Pancreas (tissue), 10 donors: ENCODE data around the gene ABCC1. TPM values are rescaled to one million over a fixed set of nuclear protein-coding genes. Genes with fewer than 3 reads are reported as not detected.

Source experiments
- ATAC-seq, 4 donors: fragments of 200-7000 bp; cut with Tn5 transposase; one replicate each; pipeline versions ENCODE4 v1.8.0 to v1.9.1; 2020; ENCODE audit warnings: mild to moderate bottlenecking in 4 of 4, moderate library complexity in 4 of 4
- DNase-seq, 6 donors: peaks; one replicate each; pipeline ENCODE4 v3.0.0-alpha.2; 2020
- FAIRE-seq: peaks from 2 replicates; lab custom pipeline; 2012; peaks lifted over from hg19 to GRCh38; lab: Jason Lieb, UNC
- H3K27ac ChIP-seq, 4 donors: fragments of 200-600 bp; sonication (generic); 1 replicate in 3 of 4; 2 replicates in 1 of 4; pipeline versions ENCODE4 v1.5.0 to v1.8.0; 2020
- H3K27me3 ChIP-seq, 4 donors: fragments of 200-600 bp; one replicate each; pipeline ENCODE4 v1.8.0; 2021
- H3K36me3 ChIP-seq, 3 donors: fragments of 200-600 bp; sonication (generic) in 1 of 3; one replicate each; pipeline versions ENCODE4 v1.5.0 to v1.8.0; 2020 to 2021
- H3K4me1 ChIP-seq, 3 donors: fragments of 200-600 bp; one replicate each; pipeline ENCODE4 v1.8.0; 2021
- H3K4me3 ChIP-seq, 4 donors: fragments of 200-600 bp; sonication (generic) in 2 of 4; one replicate each; pipeline versions ENCODE4 v1.5.0 to v1.8.0; 2020 to 2021
- H3K9me3 ChIP-seq, 4 donors: fragments of 200-600 bp; one replicate each; pipeline ENCODE4 v1.8.0; 2021
- CTCF ChIP-seq, 4 donors: fragments of 200-600 bp; sonication (generic) in 3 of 4; IDR thresholded peaks; one replicate each; pipeline versions ENCODE4 v1.5.0 to v1.8.0; 2021; ENCODE audit warnings: antibody characterized with exemption in 4 of 4
- WGBS, 2 donors: extraction: QIAGEN DNeasy Blood & Tissue Kit; methylation state at CpG; one replicate each; pipeline ENCODE4 v1.1.7; 2013; 5-methylcytosine and 5-hydroxymethylcytosine counted together
- intact Hi-C, 3 donors: fragments of 100-400 bp; cut with DNase I; formaldehyde crosslinking; loops; one replicate each; pipeline versions ENCODE4 v1.11.1 to v1.14.2; 2022
- polyA plus RNA-seq, 2 donors: library from polyadenylated mRNA; stranded (reverse); fragments of 200-250 nt; gene quantifications; one replicate each; pipeline ENCODE4 v1.2.3, GENCODE V29; 2013
- total RNA-seq, 6 donors: library from RNA; stranded (reverse); fragmentation: NEBNext Ultra II Directional in 4 of 6; extraction: Animal tissue kit (Norgen Biotek cat#: 25700) in 4 of 6; gene quantifications; one replicate each; pipeline versions ENCODE4 v1.2.1 to v1.2.4, GENCODE V29; 2021 to 2023
- donor health status: healthy with polysubstance abuse.
- donor health status: DM: no; HTN: no; CAD: no; lungs with moderate emphysema.
- donor health status: DM: no; HTN: no; CAD: no.
- donor health status: control.
- donor health status: control.
- donor health status: Bipolar disorder and iron deficiency.
- donor health status: DM: yes; HTN: yes; CAD: no.
- donor health status: DM: no; HTN: no; CAD: no.
- donor health status: DM: no; HTN: no; CAD: no.
- donor health status: DM: yes; HTN: yes; CAD: no.

The ABCC1 gene
- total and polyA plus RNA-seq, 8 donors, result 8.5 to 16.8 (median 12.0) TPM

DNA sequence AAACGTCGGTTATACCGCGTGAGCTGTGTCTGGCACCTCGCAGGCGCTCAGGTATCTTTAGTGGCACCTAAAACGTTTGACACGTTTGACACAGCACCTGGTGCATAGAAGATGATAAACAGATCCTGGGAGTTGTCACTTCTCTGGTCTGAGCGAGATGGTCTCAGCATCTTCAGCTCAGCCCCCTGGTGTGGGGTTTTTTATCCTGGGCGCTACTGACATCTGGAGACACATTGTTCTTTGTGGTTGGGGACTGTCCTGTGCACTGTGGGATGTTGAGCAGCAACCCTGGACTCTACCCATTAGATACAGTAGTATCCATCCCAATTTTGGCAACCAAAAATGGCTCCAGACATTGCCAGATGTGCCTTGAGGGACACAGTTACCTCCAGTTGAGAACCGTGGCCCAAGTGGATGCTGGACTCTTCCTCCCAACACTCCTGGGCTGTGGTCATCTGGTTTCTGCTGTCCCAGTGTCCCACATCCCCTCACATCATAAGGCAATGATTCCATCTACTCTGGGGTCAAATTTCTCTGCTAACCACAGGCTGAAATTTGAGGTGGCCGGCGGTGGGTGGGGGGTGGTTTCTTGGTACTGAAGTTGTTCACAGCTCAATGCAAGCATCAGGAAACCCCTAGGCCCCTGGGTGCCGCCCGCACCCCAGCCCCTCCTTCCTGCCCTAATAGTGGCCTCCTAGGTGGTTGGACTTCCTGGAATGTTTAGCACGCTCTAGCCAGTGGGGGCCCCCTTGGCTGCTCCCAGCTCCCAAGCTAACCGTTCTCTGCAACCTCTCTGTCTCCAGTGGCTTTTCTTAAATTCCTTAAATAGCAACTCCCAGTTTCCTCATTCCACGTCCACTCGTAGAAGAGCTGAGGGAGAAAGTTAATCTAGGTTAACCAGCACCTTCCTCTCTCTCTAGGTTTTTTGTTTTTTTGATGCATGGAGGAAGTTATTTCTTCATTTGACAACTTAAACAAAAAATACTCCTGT, 124.8 kb downstream of the ABCC1 start:
- H3K27me3 ChIP-seq, result no peaks in the 10 kb centered on the region
- peaks cover 0 to 8% (median 0%) of the 10 kb centered on the region in 3 donors for H3K36me3 ChIP-seq
- DNase-seq (peak in 4 of 6 donors; percentile 65 to 80 (median 70)), ATAC-seq (peak; percentile 52 to 81 (median 62)), FAIRE-seq (no peak)
- H3K4me3 ChIP-seq, result no peak overlapping the region
- WGBS, 2 donors, result 68 to 70% methylated on average over 19 of the region's 19 CpGs
- H3K9me3 ChIP-seq, result no peaks in the 10 kb centered on the region
- peak overlapping the region; percentile 51 to 70 (median 62) for H3K27ac ChIP-seq
- no peak for TF ChIP-seq CTCF (IDR thresholded peaks at IDR 0.05)
- peaks cover 10 to 24% (median 20%) of the 10 kb centered on the region in 3 donors for H3K4me1 ChIP-seq
- intact Hi-C loops, result no loop called here

DNA sequence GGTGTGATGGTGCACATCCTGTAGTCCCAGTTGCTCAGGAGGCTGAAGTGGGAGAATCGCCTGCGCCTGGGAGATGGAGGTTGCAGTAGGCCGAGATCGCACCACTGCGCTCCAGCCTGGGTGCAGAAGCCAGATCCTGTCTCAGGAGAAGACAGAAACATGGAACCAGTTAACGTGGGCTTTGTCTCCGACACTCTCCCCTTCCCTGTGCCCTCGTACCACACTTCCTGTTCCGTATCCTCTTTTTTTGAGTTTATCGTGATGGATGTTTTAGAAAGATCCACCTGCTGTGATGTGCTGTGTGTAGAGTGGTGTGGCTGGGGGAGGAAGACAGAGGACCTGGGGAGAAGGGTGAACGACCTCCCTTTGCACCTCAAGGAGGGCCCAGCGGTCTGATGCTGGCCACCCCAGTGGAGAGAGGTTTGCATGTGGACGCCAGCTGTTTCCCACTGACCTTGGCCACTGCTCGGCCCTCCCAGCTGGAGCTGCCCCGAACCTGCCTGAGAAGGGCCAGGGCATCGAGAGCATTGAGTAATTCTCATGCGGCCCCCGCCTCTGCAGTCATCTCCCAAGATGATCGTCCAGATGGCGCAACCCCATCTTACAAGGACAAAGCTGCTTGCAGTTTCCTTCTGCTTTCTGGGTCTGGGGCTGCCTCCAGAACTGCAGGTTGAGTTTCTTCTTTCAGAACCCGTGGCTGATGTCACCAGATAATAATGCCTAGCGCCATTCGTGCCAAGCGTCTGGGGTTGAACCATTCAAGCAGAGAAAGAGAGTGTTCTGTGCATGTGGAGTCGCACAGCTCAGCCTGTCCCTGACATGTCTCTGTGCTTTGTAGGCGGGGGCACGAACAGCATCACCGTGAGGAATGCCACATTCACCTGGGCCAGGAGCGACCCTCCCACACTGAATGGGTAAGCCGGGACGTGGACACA, 126.3 kb downstream of the ABCC1 start:
- no peak for FAIRE-seq
- Histone ChIP-seq H3K4me1 (peaks cover 10 to 22% (median 14%) of the 10 kb centered on the region in 3 donors), H3K9me3 (no peaks in the 10 kb centered on the region), H3K27me3 (no peaks in the 10 kb centered on the region), H3K36me3 (peaks cover 0 to 8% (median 0%) of the 10 kb centered on the region in 3 donors), H3K4me3 (no peak overlapping the region), H3K27ac (peak overlapping the region; percentile 23 to 67 (median 54))
- 83 to 84% methylated on average over 30 to 31 of the region's 31 CpGs for WGBS, 2 donors
- ATAC-seq, result peak in 2 of 4 donors; percentile 5 to 26
- TF ChIP-seq CTCF (IDR thresholded peaks at IDR 0.05), result no peak
- DNase-seq, result peak in 1 of 6 donors; percentile 60
- intact Hi-C loops, result no loop called here

DNA sequence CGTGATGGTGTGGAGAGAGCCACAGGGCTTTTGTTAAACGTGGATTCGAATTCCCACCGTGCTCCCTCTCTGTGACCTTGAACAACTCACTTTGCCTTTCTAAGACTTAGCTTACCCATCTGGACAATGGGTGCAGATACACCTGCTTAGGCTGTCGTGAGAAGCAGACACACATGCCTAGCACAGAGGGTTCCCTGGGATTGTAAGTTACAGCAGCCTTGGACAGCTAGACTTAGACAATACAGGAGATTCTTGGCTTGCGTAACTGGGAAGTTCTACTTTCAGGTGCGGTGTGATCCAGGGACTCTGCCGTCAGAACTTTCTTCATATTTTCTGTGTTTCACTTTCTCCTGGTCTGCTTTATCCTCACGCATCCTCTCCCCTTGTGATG, 127.0 kb downstream of the ABCC1 start:
- peaks cover 7 to 18% (median 7%) of the 10 kb centered on the region in 3 donors for H3K4me1 ChIP-seq
- no peak overlapping the region for H3K4me3 ChIP-seq
- no peak for TF ChIP-seq CTCF (IDR thresholded peaks at IDR 0.05)
- no peaks in the 10 kb centered on the region for H3K9me3 ChIP-seq
- peaks cover 0 to 8% (median 0%) of the 10 kb centered on the region in 3 donors for H3K36me3 ChIP-seq
- DNase-seq, result no peak
- H3K27me3 ChIP-seq, result no peaks in the 10 kb centered on the region
- intact Hi-C loops, result no loop called here
- no peak for ATAC-seq
- peak overlapping the region in 3 of 4 donors; percentile 14 to 57 (median 23) for H3K27ac ChIP-seq
- WGBS, 2 donors, result 83 to 86% methylated on average over 9 of the region's 9 CpGs
- no peak for FAIRE-seq

DNA sequence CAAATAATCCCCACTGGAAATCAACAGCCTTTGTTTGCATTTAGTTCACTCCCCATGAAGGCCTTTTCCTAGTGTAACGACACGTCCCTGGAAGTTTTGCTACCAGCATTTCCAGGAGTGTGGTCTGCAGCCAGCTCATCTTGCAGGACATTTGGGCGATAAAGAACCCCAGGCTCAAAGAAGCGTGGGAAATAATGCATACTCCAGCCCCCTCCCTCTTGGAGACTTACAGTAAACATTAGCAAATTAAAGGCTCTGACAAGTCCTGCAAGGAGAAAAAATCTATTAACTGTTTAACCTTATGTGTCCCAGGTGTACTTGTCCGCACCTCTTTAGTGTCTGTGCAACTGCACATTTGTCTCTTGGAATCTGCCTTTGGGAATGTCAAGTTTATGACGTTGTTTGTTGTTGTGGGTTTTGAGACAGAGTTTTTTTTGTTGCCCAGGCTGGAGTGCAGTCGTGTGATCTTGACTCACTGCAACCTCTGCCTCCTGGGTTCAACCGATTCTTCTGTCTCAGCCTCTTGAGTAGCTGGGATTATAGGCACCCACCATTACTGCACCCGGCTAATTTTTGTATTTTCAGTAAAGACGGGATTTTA, 131.1 kb downstream of the ABCC1 start:
- no peaks in the 10 kb centered on the region for H3K27me3 ChIP-seq
- TF ChIP-seq CTCF (IDR thresholded peaks at IDR 0.05), result no peak
- no peak overlapping the region for H3K27ac ChIP-seq
- peaks cover 0 to 16% (median 0%) of the 10 kb centered on the region in 3 donors for H3K36me3 ChIP-seq
- intact Hi-C loops, result no loop called here
- no peak overlapping the region for H3K4me3 ChIP-seq
- no peaks in the 10 kb centered on the region for H3K9me3 ChIP-seq
- 90 to 92% methylated on average over 10 of the region's 10 CpGs for WGBS, 2 donors
- H3K4me1 ChIP-seq, result peaks cover 0 to 1% (median 0%) of the 10 kb centered on the region in 3 donors
- FAIRE-seq (no peak), DNase-seq (no peak), ATAC-seq (no peak)
